Neuronal stem cell (in vitro differentiated cells): ENCODE measurements around the gene HYAL1.

Experiments used
- DNase-seq: peaks from one replicate; pipeline ENCODE4 v3.0.0-alpha.2; 2013; ENCODE audit warnings: low spot score
- H2AFZ ChIP-seq: one replicate; pipeline ENCODE4 v1.6.1; 2013; ENCODE audit warnings: mild to moderate bottlenecking, low read length, inconsistent platforms
- H2AK5ac ChIP-seq: 2 replicates; pipeline ENCODE4 v1.6.1; 2013; ENCODE audit warnings: low read depth, mild to moderate bottlenecking, inconsistent platforms, low read length, moderate library complexity, mixed read lengths
- H2BK120ac ChIP-seq: 2 replicates; pipeline ENCODE4 v1.6.1; 2013; ENCODE audit warnings: low read depth, mild to moderate bottlenecking, inconsistent platforms, low read length, moderate library complexity, mixed read lengths
- H2BK12ac ChIP-seq: one replicate; pipeline ENCODE4 v1.6.1; 2013; ENCODE audit warnings: low read length, inconsistent platforms
- H2BK15ac ChIP-seq: 2 replicates; pipeline ENCODE4 v1.6.1; 2013; ENCODE audit warnings: mild to moderate bottlenecking, low read length, inconsistent platforms, mixed read lengths
- H2BK5ac ChIP-seq: one replicate; pipeline ENCODE4 v1.6.1; 2013; ENCODE audit warnings: inconsistent platforms, mild to moderate bottlenecking, low read length, moderate library complexity
- H3K14ac ChIP-seq: one replicate; pipeline ENCODE4 v1.6.1; 2013; ENCODE audit warnings: low read length, inconsistent platforms
- H3K18ac ChIP-seq: 2 replicates; pipeline ENCODE4 v1.6.1; 2013; ENCODE audit warnings: low read length, inconsistent platforms
- H3K23ac ChIP-seq: 2 replicates; pipeline ENCODE4 v1.6.1; 2013; ENCODE audit warnings: low read depth, mild to moderate bottlenecking, mixed read lengths, low read length, inconsistent platforms; ENCODE audit not compliant: poor library complexity
- H3K27ac ChIP-seq: replicated peaks from 3 replicates; pipeline ENCODE4 v1.5.1; 2013; ENCODE audit warnings: low read length, inconsistent platforms
- H3K27me3 ChIP-seq, 3 experiments: 2 replicates each; pipeline ENCODE4 v1.6.1; 2013; ENCODE audit warnings: low read length in 3 of 3, mild to moderate bottlenecking in 2 of 3, inconsistent platforms in 1 of 3, low read depth in 1 of 3, mixed read lengths in 1 of 3, moderate library complexity in 1 of 3; ENCODE audit not compliant: control insufficient read depth in 3 of 3, insufficient read depth in 3 of 3
- H3K36me3 ChIP-seq, 2 donors: replicated peaks in 1 of 2; 2 replicates each; pipeline ENCODE4 v1.6.1; 2013; ENCODE audit warnings: low read length in 2 of 2; ENCODE audit not compliant: control insufficient read depth in 2 of 2, insufficient read depth in 2 of 2
- H3K4ac ChIP-seq: 2 replicates; pipeline ENCODE4 v1.6.1; 2013; ENCODE audit warnings: inconsistent platforms, mild to moderate bottlenecking, low read length, moderate library complexity
- H3K4me1 ChIP-seq, 2 donors: 1 replicate in 1 of 2; 2 replicates in 1 of 2; pipeline ENCODE4 v1.6.1; 2013; ENCODE audit warnings: low read length in 2 of 2, low read depth in 1 of 2; ENCODE audit not compliant: control insufficient read depth in 2 of 2, insufficient read depth in 1 of 2
- H3K4me2 ChIP-seq: one replicate; pipeline ENCODE4 v1.6.1; 2013; ENCODE audit warnings: mild to moderate bottlenecking, low read length, inconsistent platforms; ENCODE audit not compliant: insufficient read depth, poor library complexity, severe bottlenecking
- H3K4me3 ChIP-seq, 2 donors: 2 replicates each; pipeline ENCODE4 v1.5.1; 2013; ENCODE audit warnings: low read length in 2 of 2, mild to moderate bottlenecking in 2 of 2, inconsistent platforms in 1 of 2, moderate library complexity in 1 of 2
- H3K79me1 ChIP-seq: one replicate; pipeline ENCODE4 v1.6.1; 2013; ENCODE audit warnings: low read depth, mild to moderate bottlenecking, inconsistent platforms, low read length, moderate library complexity
- H3K9ac ChIP-seq: one replicate; pipeline ENCODE4 v1.6.1; 2013; ENCODE audit warnings: mild to moderate bottlenecking, low read depth, low read length, inconsistent platforms; ENCODE audit not compliant: poor library complexity
- H3K9me3 ChIP-seq, 2 donors: replicated peaks in 1 of 2; 2 replicates each; pipeline versions ENCODE3 to v1.6.1; 2013; ENCODE audit warnings: low read length in 2 of 2, mild to moderate bottlenecking in 2 of 2, inconsistent platforms in 1 of 2, low read depth in 1 of 2, mixed read lengths in 1 of 2, moderate library complexity in 1 of 2; ENCODE audit not compliant: control insufficient read depth in 2 of 2, insufficient read depth in 1 of 2
- H4K8ac ChIP-seq: one replicate; pipeline ENCODE4 v1.6.1; 2013; ENCODE audit warnings: low read depth, mild to moderate bottlenecking, inconsistent platforms, low read length, moderate library complexity
- H4K91ac ChIP-seq: one replicate; pipeline ENCODE4 v1.6.1; 2013; ENCODE audit warnings: low read length, low read depth, mild to moderate bottlenecking, inconsistent platforms; ENCODE audit not compliant: poor library complexity
- WGBS, 2 donors: extraction: QIAGEN DNeasy Blood & Tissue Kit; methylation state at CpG; one replicate each; pipeline ENCODE4 v1.1.7; 2013; ENCODE audit warnings: missing lambda C conversion rate in 2 of 2, mixed read lengths in 1 of 2; ENCODE audit not compliant: insufficient read length in 2 of 2, insufficient replicate concordance in 1 of 2; ENCODE audit errors: extremely low coverage in 2 of 2; 5-methylcytosine and 5-hydroxymethylcytosine counted together

HYAL1 gene

GRCh38 chr3:50270422-50271224 is 32.8 kb downstream of the HYAL1 start:
- Histone ChIP-seq H3K4me1 (peaks cover 30 to 49% of the 10 kb centered on the region in 2 donors), H3K79me1 (peaks cover 2% of the 10 kb centered on the region), H3K4me3 (no peak overlapping the region), H3K9ac (no peak overlapping the region), H2AFZ (no peak overlapping the region), H4K91ac (no peak overlapping the region), H2BK120ac (peak overlapping the region; percentile 35), H3K9me3 (no peaks in the 10 kb centered on the region), H2BK12ac (peak overlapping the region; percentile 96), H2BK5ac (peak overlapping the region; percentile 93), H3K36me3 (no peaks in the 10 kb centered on the region), H3K4me2 (no peak overlapping the region), H2AK5ac (peak overlapping the region; percentile 99), H3K27ac (no peak overlapping the region), H2BK15ac (peak overlapping the region; percentile 98), H4K8ac (no peak overlapping the region), H3K18ac (peak overlapping the region; percentile 45), H3K14ac (peak overlapping the region; percentile 47), H3K27me3 (peaks cover 9 to 26% (median 23%) of the 10 kb centered on the region in 3 experiments), H3K4ac (no peak overlapping the region), H3K23ac (no peak overlapping the region)
- no CpG with 5 or more reads among the region's 19 CpGs for WGBS, 2 donors
- no peak for DNase-seq

GRCh38 chr3:50269977-50270413 is 33.4 kb downstream of the HYAL1 start:
- H3K4ac ChIP-seq, result peak overlapping the region; percentile 39
- H2AK5ac ChIP-seq, result peak overlapping the region; percentile 99
- peak overlapping the region; percentile 96 for H2BK12ac ChIP-seq
- H2BK120ac ChIP-seq, result peak overlapping the region; percentile 35
- H2BK5ac ChIP-seq, result peak overlapping the region; percentile 93
- peak overlapping the region; percentile 87 for H3K14ac ChIP-seq
- no peaks in the 10 kb centered on the region for H3K36me3 ChIP-seq
- peaks cover 3% of the 10 kb centered on the region for H3K79me1 ChIP-seq
- H3K9me3 ChIP-seq, result no peaks in the 10 kb centered on the region
- H3K23ac ChIP-seq, result no peak overlapping the region
- peaks cover 37 to 52% of the 10 kb centered on the region in 2 donors for H3K4me1 ChIP-seq
- no peak overlapping the region for H3K4me3 ChIP-seq
- H2AFZ ChIP-seq, result no peak overlapping the region
- peak overlapping the region; percentile 93 for H4K91ac ChIP-seq
- peak overlapping the region; percentile 98 for H2BK15ac ChIP-seq
- peak overlapping the region; percentile 83 for H3K9ac ChIP-seq
- H3K27me3 ChIP-seq, result peaks cover 7 to 20% (median 17%) of the 10 kb centered on the region in 3 experiments
- WGBS, 2 donors, result no CpG with 5 or more reads among the region's 8 CpGs
- no peak for DNase-seq
- H3K27ac ChIP-seq, result no peak overlapping the region
- H3K4me2 ChIP-seq, result no peak overlapping the region
- peak overlapping the region; percentile 91 for H3K18ac ChIP-seq
- H4K8ac ChIP-seq, result no peak overlapping the region

- H3K23ac ChIP-seq, result peak overlapping the region; percentile 26
- no CpG with 5 or more reads among the region's 4 CpGs for WGBS, 2 donors
- H2AFZ ChIP-seq, result no peak overlapping the region
- peaks cover 37 to 50% of the 10 kb centered on the region in 2 donors for H3K4me1 ChIP-seq
- H4K8ac ChIP-seq, result no peak overlapping the region
- H3K27me3 ChIP-seq, result peaks cover 6 to 15% (median 12%) of the 10 kb centered on the region in 3 experiments
- H2BK5ac ChIP-seq, result peak overlapping the region; percentile 93
- H4K91ac ChIP-seq, result peak overlapping the region; percentile 93
- no peak overlapping the region for H3K27ac ChIP-seq
- no peak overlapping the region for H3K4me3 ChIP-seq
- H2AK5ac ChIP-seq, result peak overlapping the region; percentile 99
- peaks cover 3% of the 10 kb centered on the region for H3K79me1 ChIP-seq
- peak overlapping the region; percentile 35 for H2BK120ac ChIP-seq
- no peak for DNase-seq
- peak overlapping the region; percentile 83 for H3K9ac ChIP-seq
- no peak overlapping the region for H3K4me2 ChIP-seq
- H3K4ac ChIP-seq, result peak overlapping the region; percentile 39
- H3K18ac ChIP-seq, result peak overlapping the region; percentile 91
- H2BK12ac ChIP-seq, result peak overlapping the region; percentile 96
- H2BK15ac ChIP-seq, result peak overlapping the region; percentile 98
- H3K36me3 ChIP-seq, result no peaks in the 10 kb centered on the region
- H3K14ac ChIP-seq, result peak overlapping the region; percentile 87
- no peaks in the 10 kb centered on the region for H3K9me3 ChIP-seq
Measured at GRCh38 chr3:50269460-50269859, 33.9 kb downstream of the HYAL1 start.
